ENCODE results near the gene NAA25. TPM values are rescaled to one million over a fixed set of nuclear protein-coding genes. Genes with fewer than 3 reads are reported as not detected.

Gene NAA25
- total RNA-seq, 1 donor from 2014 or later, result 35.6 TPM

Small RNA genes within 50 kb of the gene (small RNA-seq; reads per million reads assigned to genes)
- gene AC004024.1 (ENCODE audit: low replicate concordance), result not detected
- gene MIR3657 (ENCODE audit: low replicate concordance), result not detected
- gene RF00019 (ENCODE audit: low replicate concordance), result not detected

Other genes starting within 250 kb of the NAA25 start
- 18.7 TPM for gene TMEM116, start 95.6 kb downstream of the NAA25 start, total RNA-seq
- 42.7 TPM for gene ERP29, start 95.4 kb downstream of the NAA25 start, total RNA-seq
- gene TRAFD1, start 16.8 kb upstream of the NAA25 start, total RNA-seq, result 30.9 TPM